Breast epithelium (tissue), 3 donors: ENCODE results near the gene KCNN3.

Experiments
- POLR2A ChIP-seq: fragments of 450-650 bp; IDR thresholded peaks from one replicate; pipeline ENCODE4 v1.6.1; 2016; ENCODE audit warnings: antibody characterized with exemption, mild to moderate bottlenecking, moderate library complexity
- TF ChIP-seq, protein P1 (sequence below), 3 donors: fragments of 450-650 bp; IDR thresholded peaks; one replicate each; pipeline ENCODE4 v1.5.1; 2016 to 2017; ENCODE audit warnings: antibody characterized with exemption in 3 of 3, mild to moderate bottlenecking in 3 of 3, moderate library complexity in 3 of 3

DNA sequence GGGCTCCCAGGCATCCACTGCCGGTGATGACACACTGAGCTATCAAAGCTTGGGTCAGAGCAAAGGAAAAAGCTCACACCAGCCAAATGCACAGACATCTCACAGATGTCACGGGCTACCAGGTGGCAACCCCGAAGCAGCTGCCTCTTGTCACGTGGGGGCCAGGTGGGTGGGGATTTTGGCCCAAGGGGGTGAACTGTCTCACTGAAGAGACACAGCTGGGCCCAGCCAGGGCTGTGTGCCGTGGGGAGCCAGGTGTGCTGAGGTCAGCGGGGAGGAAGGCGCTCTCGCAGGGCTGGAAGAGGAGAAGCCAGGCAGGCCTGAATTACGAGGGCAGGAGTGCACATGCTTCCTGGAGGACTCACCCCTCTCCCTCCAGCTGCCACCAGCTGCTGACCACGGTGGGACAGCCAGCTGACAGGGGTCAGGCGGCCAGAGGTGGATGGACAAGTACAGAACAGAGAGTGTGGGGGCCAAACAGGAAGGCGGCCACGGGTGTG lies 32.4 kb downstream of the KCNN3 start:
- TF ChIP-seq, protein P1, sequence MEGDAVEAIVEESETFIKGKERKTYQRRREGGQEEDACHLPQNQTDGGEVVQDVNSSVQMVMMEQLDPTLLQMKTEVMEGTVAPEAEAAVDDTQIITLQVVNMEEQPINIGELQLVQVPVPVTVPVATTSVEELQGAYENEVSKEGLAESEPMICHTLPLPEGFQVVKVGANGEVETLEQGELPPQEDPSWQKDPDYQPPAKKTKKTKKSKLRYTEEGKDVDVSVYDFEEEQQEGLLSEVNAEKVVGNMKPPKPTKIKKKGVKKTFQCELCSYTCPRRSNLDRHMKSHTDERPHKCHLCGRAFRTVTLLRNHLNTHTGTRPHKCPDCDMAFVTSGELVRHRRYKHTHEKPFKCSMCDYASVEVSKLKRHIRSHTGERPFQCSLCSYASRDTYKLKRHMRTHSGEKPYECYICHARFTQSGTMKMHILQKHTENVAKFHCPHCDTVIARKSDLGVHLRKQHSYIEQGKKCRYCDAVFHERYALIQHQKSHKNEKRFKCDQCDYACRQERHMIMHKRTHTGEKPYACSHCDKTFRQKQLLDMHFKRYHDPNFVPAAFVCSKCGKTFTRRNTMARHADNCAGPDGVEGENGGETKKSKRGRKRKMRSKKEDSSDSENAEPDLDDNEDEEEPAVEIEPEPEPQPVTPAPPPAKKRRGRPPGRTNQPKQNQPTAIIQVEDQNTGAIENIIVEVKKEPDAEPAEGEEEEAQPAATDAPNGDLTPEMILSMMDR (IDR thresholded peaks at IDR 0.05): no peak
- TF ChIP-seq POLR2A: no peak
